ENCODE data around the gene MYO1F.
A peak's percentile ranks its signal among the peaks of the same experiment; 100 is the strongest.

The MYO1F gene

DNA sequence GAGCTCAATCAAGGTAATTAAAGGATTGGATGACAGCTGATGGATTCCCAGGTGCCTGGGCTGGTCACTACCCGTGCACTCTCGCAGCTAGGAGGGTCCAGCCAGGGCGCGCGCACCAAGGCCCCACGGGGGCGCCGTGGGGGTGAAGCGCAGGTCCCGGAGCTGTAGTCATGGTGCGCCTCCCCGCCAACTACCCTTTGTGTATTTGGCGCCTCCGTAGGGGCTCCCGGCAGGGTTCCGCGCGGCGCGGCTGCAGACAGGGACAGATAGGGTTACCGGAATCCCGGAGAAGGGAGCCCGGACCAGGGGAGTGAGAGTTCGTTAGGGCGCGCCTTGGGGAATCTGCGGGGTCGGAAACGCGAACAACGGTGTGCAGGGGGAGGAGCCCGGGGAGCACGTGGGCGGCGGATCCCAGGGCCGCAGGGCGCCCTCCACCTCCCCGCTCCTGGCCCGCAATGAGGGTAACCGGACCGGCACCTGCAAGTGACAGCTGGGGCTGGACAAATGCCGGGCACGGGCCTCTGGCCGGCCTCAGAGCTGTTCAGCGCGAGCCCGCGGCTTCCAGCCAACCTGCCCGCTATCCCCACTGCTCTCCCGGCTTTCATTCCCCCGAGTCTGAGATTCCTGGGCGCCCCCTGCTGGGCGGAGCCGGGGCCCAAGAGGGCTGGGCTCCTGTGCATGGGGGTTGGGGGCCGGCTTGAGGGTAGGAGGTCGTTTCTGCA is 71.4 kb downstream of the MYO1F start:
- H3K4me3 ChIP-seq (ENCODE audit: low read length), result peak overlapping the region; percentile 72
- no peak overlapping the region for H3K27ac ChIP-seq (ENCODE audit: low read depth, low read length)
- no peaks in the 10 kb centered on the region for H3K36me3 ChIP-seq (ENCODE audit: control insufficient read depth, insufficient read depth, low read length)
- H3K9ac ChIP-seq (ENCODE audit: low read length), result peak overlapping the region; percentile 24
- H3K4me1 ChIP-seq (ENCODE audit: control insufficient read depth, insufficient read depth, low read length), result peaks cover 2% of the 10 kb centered on the region
- no peaks in the 10 kb centered on the region for H3K27me3 ChIP-seq (ENCODE audit: control insufficient read depth, insufficient read depth, low read length)

DNA sequence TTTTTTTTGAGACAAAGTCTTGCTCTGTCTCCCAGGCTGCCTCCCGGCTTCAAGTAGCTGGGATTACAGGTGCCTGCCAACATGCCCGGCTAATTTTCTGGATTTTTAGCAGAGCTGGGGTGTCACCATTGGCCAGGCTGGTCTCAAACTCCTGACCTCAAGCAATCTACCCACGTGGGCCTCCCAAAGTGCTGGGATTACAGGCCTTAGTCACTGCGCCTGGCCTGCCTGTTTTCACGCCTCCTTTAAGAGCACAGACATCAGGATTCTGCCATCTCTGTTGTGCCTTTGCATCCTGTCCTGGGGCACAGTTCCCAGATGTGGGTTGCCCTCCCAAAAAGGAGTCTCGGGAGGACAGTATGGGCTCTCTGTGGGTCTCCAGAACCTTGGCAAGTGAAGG is 72.3 kb downstream of the MYO1F start:
- H3K27me3 ChIP-seq (ENCODE audit: control insufficient read depth, insufficient read depth, low read length), result no peaks in the 10 kb centered on the region
- peaks cover 2% of the 10 kb centered on the region for H3K4me1 ChIP-seq (ENCODE audit: control insufficient read depth, insufficient read depth, low read length)
- H3K36me3 ChIP-seq (ENCODE audit: control insufficient read depth, insufficient read depth, low read length), result no peaks in the 10 kb centered on the region
- H3K27ac ChIP-seq (ENCODE audit: low read depth, low read length), result no peak overlapping the region
- no peak overlapping the region for H3K4me3 ChIP-seq (ENCODE audit: low read length)
- no peak overlapping the region for H3K9ac ChIP-seq (ENCODE audit: low read length)

DNA sequence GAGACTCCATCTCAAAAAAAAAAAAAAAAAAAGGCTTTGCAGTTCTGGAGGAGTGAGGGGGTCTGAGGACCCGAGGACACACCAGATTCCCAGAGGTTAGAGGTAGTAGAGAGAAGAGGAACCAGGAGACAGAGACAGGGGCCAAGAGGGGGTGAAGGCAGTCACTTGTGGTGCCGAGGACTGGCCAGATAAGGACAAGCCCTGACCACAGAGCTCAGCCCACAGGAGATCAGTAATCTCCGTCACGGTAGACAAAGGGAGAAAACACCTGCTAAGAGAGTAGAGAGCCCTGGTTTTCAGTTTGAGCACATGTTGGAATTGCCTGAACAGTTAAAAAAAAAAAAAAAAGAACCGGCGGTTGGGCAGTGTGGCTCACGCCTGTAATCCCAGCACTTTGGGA is 73.1 kb downstream of the MYO1F start:
- H3K4me1 ChIP-seq (ENCODE audit: control insufficient read depth, insufficient read depth, low read length), result peaks cover 2% of the 10 kb centered on the region
- no peak overlapping the region for H3K27ac ChIP-seq (ENCODE audit: low read depth, low read length)
- H3K36me3 ChIP-seq (ENCODE audit: control insufficient read depth, insufficient read depth, low read length), result no peaks in the 10 kb centered on the region

DNA sequence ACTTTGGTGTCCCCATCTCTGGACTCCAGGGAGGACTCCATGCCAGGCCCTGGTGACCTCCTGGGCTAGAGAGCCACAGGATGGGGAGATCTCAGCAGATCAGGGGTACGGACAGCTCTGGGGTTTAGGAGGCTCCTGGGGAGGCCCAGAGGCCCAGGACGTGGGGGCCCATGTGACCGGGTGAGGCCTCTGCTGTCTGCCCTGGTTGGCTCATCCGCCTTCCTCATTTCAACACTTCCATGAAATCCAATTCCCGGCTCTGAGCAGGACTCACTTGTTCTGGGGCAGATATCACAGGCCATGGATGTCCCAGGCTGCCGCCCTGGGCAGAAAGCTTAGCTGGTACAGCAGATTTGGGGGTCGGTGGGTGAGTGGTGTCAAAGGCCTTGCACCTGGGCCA is 73.7 kb downstream of the MYO1F start:
- Histone ChIP-seq H3K27me3 (ENCODE audit: control insufficient read depth, insufficient read depth, low read length) (no peaks in the 10 kb centered on the region), H3K4me1 (ENCODE audit: control insufficient read depth, insufficient read depth, low read length) (peaks cover 2% of the 10 kb centered on the region), H3K27ac (ENCODE audit: low read depth, low read length) (no peak overlapping the region)

More for the DNA sequence above, 73.1 kb downstream of the MYO1F start:
- Histone ChIP-seq H3K9ac (ENCODE audit: low read length) (no peak overlapping the region), H3K4me3 (ENCODE audit: low read length) (no peak overlapping the region), H3K27me3 (ENCODE audit: control insufficient read depth, insufficient read depth, low read length) (no peaks in the 10 kb centered on the region)

GRCh38 chr19:8501981-8502380 is 75.3 kb downstream of the MYO1F start:
- no peaks in the 10 kb centered on the region for H3K27me3 ChIP-seq (ENCODE audit: control insufficient read depth, insufficient read depth, low read length)
- H3K4me3 ChIP-seq (ENCODE audit: low read length), result no peak overlapping the region
- no peak overlapping the region for H3K9ac ChIP-seq (ENCODE audit: low read length)
- H3K36me3 ChIP-seq (ENCODE audit: control insufficient read depth, insufficient read depth, low read length), result no peaks in the 10 kb centered on the region
- H3K4me1 ChIP-seq (ENCODE audit: control insufficient read depth, insufficient read depth, low read length), result peaks cover 2% of the 10 kb centered on the region
- H3K27ac ChIP-seq (ENCODE audit: low read depth, low read length), result no peak overlapping the region

More for the DNA sequence above, 73.7 kb downstream of the MYO1F start:
- no peak overlapping the region for H3K9ac ChIP-seq (ENCODE audit: low read length)
- H3K4me3 ChIP-seq (ENCODE audit: low read length), result no peak overlapping the region
- no peaks in the 10 kb centered on the region for H3K36me3 ChIP-seq (ENCODE audit: control insufficient read depth, insufficient read depth, low read length)

GRCh38 chr19:8501516-8501915 is 75.7 kb downstream of the MYO1F start:
- Histone ChIP-seq H3K4me1 (ENCODE audit: control insufficient read depth, insufficient read depth, low read length) (peaks cover 2% of the 10 kb centered on the region), H3K4me3 (ENCODE audit: low read length) (no peak overlapping the region), H3K27me3 (ENCODE audit: control insufficient read depth, insufficient read depth, low read length) (no peaks in the 10 kb centered on the region), H3K36me3 (ENCODE audit: control insufficient read depth, insufficient read depth, low read length) (no peaks in the 10 kb centered on the region), H3K9ac (ENCODE audit: low read length) (no peak overlapping the region), H3K27ac (ENCODE audit: low read depth, low read length) (no peak overlapping the region)

DNA sequence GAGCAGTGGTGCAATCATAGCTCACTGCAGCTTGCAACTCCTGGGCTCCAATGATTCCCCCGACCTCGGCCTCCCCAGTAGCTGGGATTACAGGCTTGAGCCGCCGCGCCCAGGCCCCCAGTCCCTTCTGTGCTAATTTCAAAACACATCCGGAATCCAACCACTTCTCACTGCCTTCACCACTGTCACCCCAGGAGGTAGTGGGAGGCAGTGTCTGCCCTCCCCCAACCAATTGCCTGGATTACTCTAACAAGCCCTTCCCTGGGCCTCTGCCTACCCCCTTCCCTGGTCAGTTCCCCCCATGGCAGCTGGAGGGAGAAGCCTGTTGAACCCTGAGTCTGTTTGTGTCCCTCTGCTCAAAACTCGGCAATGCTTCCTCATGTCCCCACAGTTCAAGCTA is 77.1 kb downstream of the MYO1F start:
- Histone ChIP-seq H3K4me1 (ENCODE audit: control insufficient read depth, insufficient read depth, low read length) (no peaks in the 10 kb centered on the region), H3K9ac (ENCODE audit: low read length) (no peak overlapping the region), H3K4me3 (ENCODE audit: low read length) (no peak overlapping the region), H3K27me3 (ENCODE audit: control insufficient read depth, insufficient read depth, low read length) (no peaks in the 10 kb centered on the region), H3K27ac (ENCODE audit: low read depth, low read length) (no peak overlapping the region), H3K36me3 (ENCODE audit: control insufficient read depth, insufficient read depth, low read length) (no peaks in the 10 kb centered on the region)

DNA sequence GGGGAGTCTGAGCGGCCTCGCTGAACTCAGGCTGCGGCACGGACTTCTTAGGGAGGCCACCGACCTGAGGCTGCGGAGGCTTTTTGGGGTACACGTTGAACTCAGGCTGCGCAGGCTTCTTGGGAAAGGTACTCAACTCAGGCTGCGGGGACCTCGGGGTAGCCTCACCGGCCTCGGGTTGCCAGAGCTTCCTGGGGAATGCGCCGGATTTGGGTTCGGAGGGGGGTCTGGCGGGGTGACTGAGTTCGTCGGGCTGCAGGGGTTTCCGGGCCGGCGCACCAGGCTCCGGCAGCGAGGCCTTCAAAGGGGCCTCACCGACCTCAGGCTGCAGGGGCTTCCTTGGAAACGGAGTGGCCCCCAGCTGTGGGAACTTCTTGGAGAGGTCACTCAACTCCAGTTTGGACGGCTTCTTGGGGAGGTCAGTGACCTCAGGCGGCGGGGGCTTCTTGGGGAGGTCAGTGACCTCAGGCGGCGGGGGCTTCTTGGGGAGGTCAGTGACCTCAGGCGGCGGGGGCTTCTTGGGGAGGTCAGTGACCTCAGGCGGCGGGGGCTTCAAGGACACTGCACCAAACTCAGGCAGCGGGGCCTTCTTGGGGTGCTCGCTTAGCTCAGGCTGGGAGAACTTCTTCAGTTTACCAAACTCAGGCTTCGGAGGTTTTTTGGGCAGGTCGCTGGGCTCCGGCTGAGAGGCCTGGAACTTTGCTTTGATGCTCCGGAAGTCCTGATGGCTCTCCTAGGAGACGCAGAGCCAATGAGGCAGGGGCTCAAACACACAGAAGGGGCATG is 78.0 kb downstream of the MYO1F start:
- no peak overlapping the region for H3K4me3 ChIP-seq (ENCODE audit: low read length)
- no peaks in the 10 kb centered on the region for H3K27me3 ChIP-seq (ENCODE audit: control insufficient read depth, insufficient read depth, low read length)
- no peak overlapping the region for H3K27ac ChIP-seq (ENCODE audit: low read depth, low read length)
- H3K36me3 ChIP-seq (ENCODE audit: control insufficient read depth, insufficient read depth, low read length), result no peaks in the 10 kb centered on the region
- no peaks in the 10 kb centered on the region for H3K4me1 ChIP-seq (ENCODE audit: control insufficient read depth, insufficient read depth, low read length)
- H3K9ac ChIP-seq (ENCODE audit: low read length), result no peak overlapping the region

DNA sequence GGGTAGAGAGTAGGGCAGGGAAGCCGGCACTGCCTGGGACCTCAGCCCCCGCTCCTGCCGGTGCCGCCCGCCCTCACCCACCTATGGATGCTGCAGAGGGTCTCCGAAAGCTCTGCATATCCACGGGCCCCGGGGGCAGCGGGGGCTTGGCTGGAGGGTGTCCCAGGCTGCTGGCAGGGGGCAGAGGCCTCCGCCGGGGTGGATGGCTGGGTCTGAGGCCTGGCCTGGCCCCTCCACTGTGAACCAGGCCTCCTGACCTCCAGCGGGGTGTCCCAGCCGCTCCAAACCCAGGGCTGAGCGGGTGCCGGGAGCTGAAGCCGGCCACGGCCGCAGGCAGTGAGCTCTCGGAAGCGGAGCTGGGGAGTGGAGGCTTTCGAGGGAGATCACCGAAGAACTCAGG is 78.9 kb downstream of the MYO1F start:
- H3K27ac ChIP-seq (ENCODE audit: low read depth, low read length), result no peak overlapping the region
- no peaks in the 10 kb centered on the region for H3K27me3 ChIP-seq (ENCODE audit: control insufficient read depth, insufficient read depth, low read length)
- no peak overlapping the region for H3K9ac ChIP-seq (ENCODE audit: low read length)
- H3K36me3 ChIP-seq (ENCODE audit: control insufficient read depth, insufficient read depth, low read length), result no peaks in the 10 kb centered on the region
- H3K4me1 ChIP-seq (ENCODE audit: control insufficient read depth, insufficient read depth, low read length), result no peaks in the 10 kb centered on the region
- H3K4me3 ChIP-seq (ENCODE audit: low read length), result no peak overlapping the region

- no peak overlapping the region for H3K4me3 ChIP-seq (ENCODE audit: low read length)
- H3K27me3 ChIP-seq (ENCODE audit: control insufficient read depth, insufficient read depth, low read length), result no peaks in the 10 kb centered on the region
- H3K4me1 ChIP-seq (ENCODE audit: control insufficient read depth, insufficient read depth, low read length), result no peaks in the 10 kb centered on the region
- H3K36me3 ChIP-seq (ENCODE audit: control insufficient read depth, insufficient read depth, low read length), result no peaks in the 10 kb centered on the region
- no peak overlapping the region for H3K27ac ChIP-seq (ENCODE audit: low read depth, low read length)
- no peak overlapping the region for H3K9ac ChIP-seq (ENCODE audit: low read length)
Measured at GRCh38 chr19:8494158-8494557, 83.1 kb downstream of the MYO1F start.

DNA sequence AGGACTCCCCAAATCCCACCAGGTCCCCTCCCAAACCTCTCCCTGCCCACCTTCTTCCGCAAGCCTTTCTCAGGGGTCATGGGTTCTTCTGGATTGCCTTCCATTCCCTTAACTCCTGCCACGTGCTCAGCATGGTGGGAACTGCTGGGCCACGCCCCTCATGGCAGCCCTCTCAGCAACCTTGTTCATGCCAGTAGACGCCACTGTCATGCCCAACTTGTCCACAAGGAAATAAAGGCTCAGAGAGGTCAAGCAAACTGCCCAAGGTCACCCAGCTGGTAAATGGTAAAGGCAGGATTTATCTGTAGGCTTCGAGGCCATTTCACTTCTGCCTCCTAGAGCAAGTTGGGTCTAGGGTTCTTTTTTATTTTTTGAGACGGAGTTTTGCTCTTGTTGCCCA is 85.7 kb downstream of the MYO1F start:
- H3K27me3 ChIP-seq (ENCODE audit: control insufficient read depth, insufficient read depth, low read length), result no peaks in the 10 kb centered on the region
- H3K4me1 ChIP-seq (ENCODE audit: control insufficient read depth, insufficient read depth, low read length), result no peaks in the 10 kb centered on the region
- H3K27ac ChIP-seq (ENCODE audit: low read depth, low read length), result no peak overlapping the region
- no peak overlapping the region for H3K4me3 ChIP-seq (ENCODE audit: low read length)
- no peak overlapping the region for H3K9ac ChIP-seq (ENCODE audit: low read length)
- H3K36me3 ChIP-seq (ENCODE audit: control insufficient read depth, insufficient read depth, low read length), result peaks cover 14% of the 10 kb centered on the region

- no peak overlapping the region for H3K4me3 ChIP-seq (ENCODE audit: low read length)
- no peaks in the 10 kb centered on the region for H3K4me1 ChIP-seq (ENCODE audit: control insufficient read depth, insufficient read depth, low read length)
- no peak overlapping the region for H3K27ac ChIP-seq (ENCODE audit: low read depth, low read length)
- H3K27me3 ChIP-seq (ENCODE audit: control insufficient read depth, insufficient read depth, low read length), result no peaks in the 10 kb centered on the region
- no peak overlapping the region for H3K9ac ChIP-seq (ENCODE audit: low read length)
- peaks cover 20% of the 10 kb centered on the region for H3K36me3 ChIP-seq (ENCODE audit: control insufficient read depth, insufficient read depth, low read length)
Measured at GRCh38 chr19:8490873-8491272, 86.4 kb downstream of the MYO1F start.

- H3K9ac ChIP-seq (ENCODE audit: low read length), result no peak overlapping the region
- H3K27ac ChIP-seq (ENCODE audit: low read depth, low read length), result no peak overlapping the region
- H3K4me1 ChIP-seq (ENCODE audit: control insufficient read depth, insufficient read depth, low read length), result no peaks in the 10 kb centered on the region
- peaks cover 20% of the 10 kb centered on the region for H3K36me3 ChIP-seq (ENCODE audit: control insufficient read depth, insufficient read depth, low read length)
- no peak overlapping the region for H3K4me3 ChIP-seq (ENCODE audit: low read length)
- no peaks in the 10 kb centered on the region for H3K27me3 ChIP-seq (ENCODE audit: control insufficient read depth, insufficient read depth, low read length)
Measured at GRCh38 chr19:8490395-8490760, 86.9 kb downstream of the MYO1F start.
